ENCODE data around the gene PLCD3.
A peak's percentile ranks its signal among the peaks of the same experiment; 100 is the strongest.

PLCD3 gene

GRCh38 chr17:45073414-45074070, 58.8 kb downstream of the PLCD3 start:
- DNase-seq (ENCODE audit: low read depth in 3 of 3): no peak

GRCh38 chr17:45070809-45071208, 61.5 kb downstream of the PLCD3 start:
- no peak for DNase-seq (ENCODE audit: low read depth in 3 of 3)

GRCh38 chr17:45070001-45070400, 62.3 kb downstream of the PLCD3 start:
- DNase-seq (ENCODE audit: low read depth in 3 of 3): no peak

GRCh38 chr17:45067637-45068036, 64.7 kb downstream of the PLCD3 start:
- DNase-seq (ENCODE audit: low read depth in 3 of 3): no peak

- DNase-seq (ENCODE audit: low read depth in 3 of 3): no peak
Measured at GRCh38 chr17:45063198-45063597, 69.1 kb downstream of the PLCD3 start.

- no peak for DNase-seq (ENCODE audit: low read depth in 3 of 3)
Measured at GRCh38 chr17:45061606-45062205, 70.6 kb downstream of the PLCD3 start.

- peak; percentile 83 to 93 (median 92) for DNase-seq (ENCODE audit: low read depth in 3 of 3)
Measured at GRCh38 chr17:45060797-45061605, 71.3 kb downstream of the PLCD3 start, which contains the start of gene NMT1. NMT1 (plus strand) TSS chr17:45061317; CDS start chr17:45061330, 13 bp downstream.

- no peak for DNase-seq (ENCODE audit: low read depth in 3 of 3)
Measured at GRCh38 chr17:45060382-45060796, 71.9 kb downstream of the PLCD3 start.
